T-helper 17 cell (primary cell): ENCODE results near the gene TACR1. TPM values are rescaled to one million over a fixed set of nuclear protein-coding genes. Genes with fewer than 3 reads are reported as not detected.

Source experiments
- ATAC-seq: fragments of 150-1000 bp; cut with Tn5 transposase; 2 replicates; pipeline ENCODE4 v1.10.0; 2021; ENCODE audit warnings: mild to moderate bottlenecking, moderate library complexity
- DNase-seq, 3 donors: peaks; one replicate each; pipeline versions ENCODE4 v3.0.0 to v3.0.0-alpha.2; 2020 to 2021
- H3K9me3 ChIP-seq: one replicate; pipeline ENCODE4 v1.7.0; 2013; ENCODE audit warnings: low read length, mild to moderate bottlenecking; ENCODE audit not compliant: control insufficient read depth, poor library complexity, severe bottlenecking
- H3K27ac Mint-ChIP-seq: one replicate; pipeline ENCODE4 v1.8.0; 2022; ENCODE audit warnings: mild to moderate bottlenecking, moderate library complexity, mixed read lengths
- H3K27me3 Mint-ChIP-seq: one replicate; pipeline ENCODE4 v1.8.0; 2022; ENCODE audit warnings: mixed read lengths
- H3K36me3 Mint-ChIP-seq: one replicate; pipeline ENCODE4 v1.8.0; 2022; ENCODE audit warnings: low read depth, mixed read lengths
- H3K4me1 Mint-ChIP-seq: one replicate; pipeline ENCODE4 v1.8.0; 2022; ENCODE audit warnings: mild to moderate bottlenecking, mixed read lengths
- H3K4me3 Mint-ChIP-seq: one replicate; pipeline ENCODE4 v1.8.0; 2022; ENCODE audit warnings: mild to moderate bottlenecking, moderate library complexity, mixed read lengths
- total RNA-seq, 4 donors: library from RNA in 2 of 4; stranded (reverse) in 2 of 4; gene quantifications; one replicate each; pipeline ENCODE4 v1.2.3 and lab custom pipeline; 2022 to 2026

Gene TACR1
- total RNA-seq, 2 donors from 2014 or later, result not detected

DNA sequence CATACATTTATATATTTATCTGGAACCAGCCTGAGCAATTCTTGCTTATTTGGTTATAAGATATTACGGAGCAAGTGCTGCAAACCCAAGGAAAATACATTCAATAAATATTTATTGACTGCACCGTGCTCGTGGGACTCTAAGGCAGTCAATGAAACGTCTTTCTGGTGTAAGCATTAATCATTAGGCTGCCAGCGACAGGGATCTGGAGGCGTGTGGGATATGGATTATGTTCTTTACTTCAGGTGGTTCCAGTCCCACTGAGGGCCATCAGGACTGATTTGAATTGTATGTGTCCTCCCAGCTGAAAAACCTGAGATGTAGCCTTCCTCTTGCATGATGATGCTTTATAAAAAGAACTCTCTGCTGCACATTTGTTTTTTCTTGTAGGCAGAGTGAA, 75.4 kb downstream of the TACR1 start:
- DNase-seq (no peak), ATAC-seq (no peak)

DNA sequence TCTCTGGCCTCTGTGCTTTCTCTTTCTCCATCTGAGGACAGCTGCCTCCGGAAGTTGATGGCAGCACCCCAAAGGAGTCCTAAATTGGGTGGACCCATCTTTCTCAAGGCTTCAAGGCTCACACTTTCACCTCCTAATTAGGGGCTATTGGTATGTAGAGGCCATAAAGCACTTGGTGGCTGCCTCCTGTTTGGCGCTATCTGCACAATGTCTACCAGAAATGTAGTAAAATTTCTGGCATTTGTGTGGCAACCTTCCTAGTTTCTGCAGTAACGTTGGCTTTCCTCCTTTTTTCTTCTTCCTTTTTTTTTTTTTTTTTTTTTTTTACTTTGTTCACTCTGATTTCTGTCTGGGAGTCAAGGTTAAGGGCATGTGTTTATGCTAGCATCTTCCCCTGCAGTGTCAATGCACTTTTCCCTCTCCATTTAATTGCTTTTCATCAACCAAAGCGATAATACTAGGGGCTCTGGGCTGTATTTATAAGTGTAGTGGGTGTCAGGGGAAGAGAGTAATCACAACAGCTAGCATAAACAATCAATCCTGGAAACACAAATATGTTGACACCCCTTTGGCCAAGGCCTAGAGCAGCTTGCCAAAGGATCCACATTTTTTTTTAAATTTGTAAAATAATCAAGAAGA, 86.0 kb downstream of the TACR1 start:
- no peak overlapping the region for H3K4me3 Mint-ChIP-seq
- peaks cover 5% of the 10 kb centered on the region for H3K36me3 Mint-ChIP-seq
- no peak for ATAC-seq
- H3K27ac Mint-ChIP-seq, result no peak overlapping the region
- no peaks in the 10 kb centered on the region for H3K9me3 ChIP-seq
- H3K4me1 Mint-ChIP-seq, result no peaks in the 10 kb centered on the region
- no peak for DNase-seq
- H3K27me3 Mint-ChIP-seq, result peaks cover 10% of the 10 kb centered on the region

More for the DNA sequence above, 75.4 kb downstream of the TACR1 start:
- peaks cover 2% of the 10 kb centered on the region for H3K36me3 Mint-ChIP-seq
- no peak overlapping the region for H3K4me3 Mint-ChIP-seq
- H3K27me3 Mint-ChIP-seq, result peaks cover 7% of the 10 kb centered on the region
- H3K4me1 Mint-ChIP-seq, result no peaks in the 10 kb centered on the region
- no peak overlapping the region for H3K27ac Mint-ChIP-seq
- no peaks in the 10 kb centered on the region for H3K9me3 ChIP-seq

GRCh38 chr2:75108937-75109482, 90.3 kb downstream of the TACR1 start:
- H3K27me3 Mint-ChIP-seq, result peaks cover 10% of the 10 kb centered on the region
- no peaks in the 10 kb centered on the region for H3K4me1 Mint-ChIP-seq
- peaks cover 2% of the 10 kb centered on the region for H3K36me3 Mint-ChIP-seq

GRCh38 chr2:75102011-75102410, 97.3 kb downstream of the TACR1 start:
- no peaks in the 10 kb centered on the region for H3K4me1 Mint-ChIP-seq
- no peaks in the 10 kb centered on the region for H3K27me3 Mint-ChIP-seq
- H3K9me3 ChIP-seq, result no peaks in the 10 kb centered on the region
- H3K27ac Mint-ChIP-seq, result no peak overlapping the region
- H3K36me3 Mint-ChIP-seq, result peaks cover 2% of the 10 kb centered on the region
- no peak for DNase-seq
- no peak overlapping the region for H3K4me3 Mint-ChIP-seq
- ATAC-seq, result no peak

More at GRCh38 chr2:75108937-75109482, 90.3 kb downstream of the TACR1 start:
- ATAC-seq (no peak), DNase-seq (no peak)
- Mint-ChIP-seq H3K4me3 (no peak overlapping the region), H3K27ac (peak overlapping the region; percentile 41)
- H3K9me3 ChIP-seq, result no peaks in the 10 kb centered on the region

GRCh38 chr2:75100801-75101151, 98.5 kb downstream of the TACR1 start:
- peaks cover 3% of the 10 kb centered on the region for H3K36me3 Mint-ChIP-seq
- H3K27ac Mint-ChIP-seq, result no peak overlapping the region
- no peaks in the 10 kb centered on the region for H3K27me3 Mint-ChIP-seq
- DNase-seq (no peak), ATAC-seq (no peak)
- no peak overlapping the region for H3K4me3 Mint-ChIP-seq
- H3K4me1 Mint-ChIP-seq, result no peaks in the 10 kb centered on the region
- H3K9me3 ChIP-seq, result no peaks in the 10 kb centered on the region

GRCh38 chr2:75100011-75100800, 99.1 kb downstream of the TACR1 start:
- H3K9me3 ChIP-seq, result no peaks in the 10 kb centered on the region
- Mint-ChIP-seq H3K4me1 (no peaks in the 10 kb centered on the region), H3K36me3 (peaks cover 3% of the 10 kb centered on the region), H3K4me3 (no peak overlapping the region), H3K27me3 (no peaks in the 10 kb centered on the region), H3K27ac (no peak overlapping the region)
- ATAC-seq (no peak), DNase-seq (no peak)

- H3K27ac Mint-ChIP-seq, result no peak overlapping the region
- no peak for ATAC-seq
- H3K27me3 Mint-ChIP-seq, result no peaks in the 10 kb centered on the region
- no peaks in the 10 kb centered on the region for H3K9me3 ChIP-seq
- no peak overlapping the region for H3K4me3 Mint-ChIP-seq
- no peaks in the 10 kb centered on the region for H3K4me1 Mint-ChIP-seq
- no peak for DNase-seq
- H3K36me3 Mint-ChIP-seq, result peaks cover 2% of the 10 kb centered on the region
Observed at GRCh38 chr2:75099521-75099922, 99.8 kb downstream of the TACR1 start.

DNA sequence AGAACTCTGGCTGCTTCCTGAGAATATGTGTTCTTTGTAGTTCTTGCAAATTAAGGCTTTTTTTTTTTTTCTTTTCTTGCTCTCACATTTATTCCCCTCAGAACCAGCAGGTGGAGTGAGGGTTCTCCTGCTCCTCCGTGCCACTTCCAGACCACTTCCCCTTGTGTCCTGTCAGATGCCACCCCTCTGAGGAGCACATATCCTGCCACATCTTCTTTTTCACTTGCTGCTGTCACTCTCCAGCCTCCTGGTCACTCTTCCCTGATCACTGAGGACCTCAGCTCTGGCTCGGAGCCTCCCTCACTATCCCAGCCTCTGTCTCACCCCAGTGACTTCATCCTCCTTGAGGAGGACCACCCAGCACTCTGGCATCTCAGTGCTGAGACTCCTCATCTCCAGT, 100.5 kb downstream of the TACR1 start:
- H3K9me3 ChIP-seq, result no peaks in the 10 kb centered on the region
- Mint-ChIP-seq H3K27me3 (no peaks in the 10 kb centered on the region), H3K27ac (no peak overlapping the region), H3K4me1 (no peaks in the 10 kb centered on the region), H3K4me3 (no peak overlapping the region), H3K36me3 (peaks cover 2% of the 10 kb centered on the region)
- no peak for DNase-seq
- ATAC-seq, result no peak

DNA sequence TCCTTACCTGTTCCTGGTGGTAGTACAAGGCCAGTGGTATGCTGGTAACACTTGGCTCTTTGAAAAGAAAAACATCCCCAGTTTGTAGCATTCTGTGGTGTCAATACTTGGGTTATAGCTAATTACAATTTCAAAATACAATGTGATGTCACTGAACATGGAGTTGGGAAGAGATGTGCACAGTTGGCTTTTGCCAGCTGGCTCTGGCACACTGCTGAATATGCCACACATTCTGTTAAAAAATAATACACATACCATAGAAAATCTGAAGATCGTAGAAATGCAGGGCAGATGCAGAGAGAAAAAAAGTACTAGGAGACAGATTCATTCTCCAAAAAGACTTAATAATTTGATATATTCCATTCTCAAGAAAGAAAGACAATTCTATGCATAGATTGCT, 101.5 kb downstream of the TACR1 start:
- DNase-seq (no peak), ATAC-seq (no peak)
- H3K27me3 Mint-ChIP-seq, result no peaks in the 10 kb centered on the region
- H3K4me3 Mint-ChIP-seq, result no peak overlapping the region
- H3K9me3 ChIP-seq, result no peaks in the 10 kb centered on the region
- no peaks in the 10 kb centered on the region for H3K4me1 Mint-ChIP-seq
- peaks cover 2% of the 10 kb centered on the region for H3K36me3 Mint-ChIP-seq
- H3K27ac Mint-ChIP-seq, result no peak overlapping the region

GRCh38 chr2:75094405-75094804, 104.9 kb downstream of the TACR1 start:
- H3K36me3 Mint-ChIP-seq, result peaks cover 2% of the 10 kb centered on the region
- no peak for DNase-seq
- H3K27ac Mint-ChIP-seq, result no peak overlapping the region
- H3K27me3 Mint-ChIP-seq, result no peaks in the 10 kb centered on the region
- no peaks in the 10 kb centered on the region for H3K9me3 ChIP-seq
- no peak for ATAC-seq
- H3K4me1 Mint-ChIP-seq, result no peaks in the 10 kb centered on the region
- no peak overlapping the region for H3K4me3 Mint-ChIP-seq

DNA sequence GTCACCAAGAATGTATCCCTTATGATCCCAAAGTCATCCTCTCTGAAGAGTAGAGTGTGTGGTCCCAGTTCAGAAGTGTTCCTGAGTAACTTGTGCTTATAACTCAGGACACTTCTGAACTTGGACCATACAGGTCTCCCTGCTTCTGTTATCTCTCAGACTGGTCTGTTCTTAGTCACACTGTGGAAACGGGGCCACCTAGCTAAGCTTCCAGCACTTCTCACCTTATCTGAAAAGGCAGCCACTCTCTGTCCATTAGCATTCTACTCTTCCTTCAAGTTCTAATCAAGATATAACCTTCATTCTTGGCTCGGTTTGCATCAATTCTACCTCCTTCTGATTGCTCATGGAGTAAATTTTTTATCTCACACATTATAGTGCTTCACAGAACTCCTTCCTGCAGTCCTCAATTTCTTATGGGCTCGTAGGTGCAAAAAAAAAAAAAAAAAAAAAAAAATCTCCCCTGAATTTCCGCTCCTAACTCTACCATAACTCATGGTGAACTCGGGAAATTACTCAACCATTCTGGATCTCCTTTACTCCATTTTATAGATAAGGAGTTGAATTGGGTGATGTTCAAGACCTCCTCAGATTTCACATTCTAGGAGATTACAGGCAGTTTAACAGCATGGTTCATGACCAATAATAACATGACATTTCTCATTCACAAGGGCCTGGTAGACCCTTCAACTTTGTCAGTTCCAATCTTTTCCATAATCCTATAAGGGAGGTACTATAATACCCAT, 108.4 kb downstream of the TACR1 start:
- ATAC-seq (no peak), DNase-seq (no peak)
- Mint-ChIP-seq H3K27ac (no peak overlapping the region), H3K27me3 (no peaks in the 10 kb centered on the region), H3K4me1 (no peaks in the 10 kb centered on the region), H3K36me3 (no peaks in the 10 kb centered on the region), H3K4me3 (no peak overlapping the region)
- no peaks in the 10 kb centered on the region for H3K9me3 ChIP-seq

- ATAC-seq (no peak), DNase-seq (no peak)
- H3K27me3 Mint-ChIP-seq, result no peaks in the 10 kb centered on the region
- H3K4me3 Mint-ChIP-seq, result no peak overlapping the region
- H3K4me1 Mint-ChIP-seq, result no peaks in the 10 kb centered on the region
- no peaks in the 10 kb centered on the region for H3K9me3 ChIP-seq
- no peaks in the 10 kb centered on the region for H3K36me3 Mint-ChIP-seq
- no peak overlapping the region for H3K27ac Mint-ChIP-seq
Observed at GRCh38 chr2:75089471-75089870, 109.8 kb downstream of the TACR1 start.

GRCh38 chr2:75088791-75089190, 110.5 kb downstream of the TACR1 start:
- no peaks in the 10 kb centered on the region for H3K9me3 ChIP-seq
- DNase-seq (no peak), ATAC-seq (no peak)
- Mint-ChIP-seq H3K27ac (no peak overlapping the region), H3K36me3 (no peaks in the 10 kb centered on the region), H3K4me1 (no peaks in the 10 kb centered on the region), H3K4me3 (no peak overlapping the region), H3K27me3 (no peaks in the 10 kb centered on the region)
